A549 (cell line): ENCODE data around the gene SRGAP3. TPM values are rescaled to one million over a fixed set of nuclear protein-coding genes. Genes with fewer than 3 reads are reported as not detected.

Experiments
- ATAC-seq, 2 experiments: fragments of 200-7000 bp in 1 of 2; fragments of >200 bp in 1 of 2; cut with Nextera tagmentation in 1 of 2; cut with Tn5 transposase in 1 of 2; 3 replicates each; pipeline versions ENCODE4 v1.8.0 to v1.9.1; 2018 to 2020; ENCODE audit warnings: mild to moderate bottlenecking in 1 of 2, moderate library complexity in 1 of 2
- CTCF ChIA-PET: fragments of 300-600 bp; sonication (Branson Sonifier 250); formaldehyde crosslinking; extraction: SDS; loops from one replicate; lab custom pipeline; 2021; ENCODE audit warnings: antibody characterized with exemption, inconsistent platforms; lab: Yijun Ruan, JAX
- POLR2A ChIA-PET: fragments of 350-600 bp; formaldehyde crosslinking; extraction: SDS; loops from one replicate; lab custom pipeline; 2021; ENCODE audit warnings: antibody characterized with exemption, inconsistent platforms; lab: Yijun Ruan, JAX
- DNase-seq, 2 experiments: peaks; one replicate each; pipeline versions ENCODE4 v3.0.0 to v3.0.0-alpha.2; 2011 to 2016; ENCODE audit warnings: low read depth in 1 of 2, low spot score in 1 of 2
- FAIRE-seq: peaks from 2 replicates; lab custom pipeline; 2011; peaks lifted over from hg19 to GRCh38; lab: Jason Lieb, UNC
- H3K27ac ChIP-seq, 2 experiments: fragments of >200 bp; sonication (Bioruptor Twin); formaldehyde crosslinking; 3 replicates each; pipeline ENCODE4 v1.5.1; 2016 to 2017
- H3K4me1 ChIP-seq: fragments of >200 bp; sonication (Bioruptor Twin); formaldehyde crosslinking; 3 replicates; pipeline ENCODE4 v1.6.1; 2016
- H3K4me2 ChIP-seq: fragments of >200 bp; sonication (Bioruptor Twin); formaldehyde crosslinking; 3 replicates; pipeline ENCODE4 v1.6.1; 2016
- H3K4me3 ChIP-seq: fragments of >200 bp; sonication (Bioruptor Twin); formaldehyde crosslinking; 3 replicates; pipeline ENCODE4 v1.5.1; 2016
- H3K9me3 ChIP-seq: fragments of >200 bp; sonication (Bioruptor Twin); formaldehyde crosslinking; 3 replicates; pipeline ENCODE4 v1.6.1; 2016
- ATOH8 ChIP-seq: fragments of 250-450 bp; sonication (Bioruptor Pico); IDR thresholded peaks from 2 replicates; pipeline ENCODE4 v1.5.0; 2020; ENCODE audit warnings: low read depth, mild to moderate bottlenecking, moderate library complexity
- BHLHE40 ChIP-seq: IDR thresholded peaks from 2 replicates; pipeline ENCODE4 v1.6.1; 2012; ENCODE audit warnings: low read depth, low read length, inconsistent platforms
- CHD2 ChIP-seq: fragments of 150-350 bp; IDR thresholded peaks from 2 replicates; pipeline ENCODE4 v1.6.1; 2014; ENCODE audit warnings: low read length; ENCODE audit not compliant: partially characterized antibody
- CHD4 ChIP-seq: fragments of 200-600 bp; sonication (generic); IDR thresholded peaks from 2 replicates; pipeline ENCODE4 v1.6.1; 2016; ENCODE audit warnings: antibody characterized with exemption, mild to moderate bottlenecking, borderline replicate concordance
- CTCF ChIP-seq: fragments of >200 bp; sonication (Bioruptor Twin); formaldehyde crosslinking; IDR thresholded peaks from 3 replicates; pipeline ENCODE4 v1.5.1; 2016
- EP300 ChIP-seq, 2 experiments: fragments of >200 bp; sonication (Bioruptor Twin); formaldehyde crosslinking; IDR thresholded peaks; 2 replicates in 1 of 2; 3 replicates in 1 of 2; pipeline ENCODE4 v1.6.1; 2016 to 2017
- FOSB ChIP-seq: fragments of 250-450 bp; sonication (Bioruptor Pico); IDR thresholded peaks from 2 replicates; pipeline ENCODE4 v1.5.0; 2020; ENCODE audit warnings: mild to moderate bottlenecking, moderate library complexity
- FOXS1 ChIP-seq: fragments of 250-450 bp; sonication (Bioruptor Pico); IDR thresholded peaks from 2 replicates; pipeline ENCODE4 v1.5.0; 2020; ENCODE audit warnings: mild to moderate bottlenecking, moderate library complexity
- HEYL ChIP-seq: fragments of 250-450 bp; sonication (Bioruptor Pico); IDR thresholded peaks from 2 replicates; pipeline ENCODE4 v1.8.0; 2021; ENCODE audit warnings: mild to moderate bottlenecking, moderate library complexity
- HOXA7 ChIP-seq: fragments of 250-450 bp; sonication (Bioruptor Pico); IDR thresholded peaks from 2 replicates; pipeline ENCODE4 v1.5.0; 2020; ENCODE audit warnings: mild to moderate bottlenecking, moderate library complexity
- HOXB13 ChIP-seq: fragments of 250-450 bp; sonication (Bioruptor Pico); IDR thresholded peaks from 2 replicates; pipeline ENCODE4 v1.5.0; 2020; ENCODE audit warnings: low read depth, mild to moderate bottlenecking, moderate library complexity
- JUN ChIP-seq, 2 experiments: fragments of >200 bp; sonication (Bioruptor Twin); formaldehyde crosslinking; IDR thresholded peaks; 2 replicates in 1 of 2; 3 replicates in 1 of 2; pipeline ENCODE4 v1.6.1; 2016 to 2017
- JUNB ChIP-seq: fragments of >200 bp; sonication (Bioruptor Twin); formaldehyde crosslinking; IDR thresholded peaks from 2 replicates; pipeline ENCODE4 v1.6.1; 2016
- MAFK ChIP-seq: fragments of 450-650 bp; IDR thresholded peaks from 2 replicates; pipeline ENCODE4 v1.6.1; 2014; ENCODE audit not compliant: partially characterized antibody
- MAZ ChIP-seq: fragments of 150-350 bp; IDR thresholded peaks from 2 replicates; pipeline ENCODE4 v1.6.1; 2014; ENCODE audit warnings: antibody characterized with exemption, low read depth, low read length, borderline replicate concordance
- MYC ChIP-seq: IDR thresholded peaks from 2 replicates; pipeline ENCODE4 v1.6.1; 2012; ENCODE audit warnings: mild to moderate bottlenecking, inconsistent platforms, low read length, improper control_type of control experiment, borderline replicate concordance
- NFE2L2 ChIP-seq: fragments of 150-350 bp; conservative IDR thresholded peaks from 2 replicates; pipeline ENCODE4 v1.6.1; 2014; ENCODE audit warnings: low read length
- PBX3 ChIP-seq: IDR thresholded peaks from 2 replicates; pipeline ENCODE4 v1.6.1; 2012
- POLR2AphosphoS2 ChIP-seq: conservative IDR thresholded peaks from 2 replicates; pipeline ENCODE4 v1.6.1; 2012; ENCODE audit warnings: low read length, improper control_type of control experiment, inconsistent platforms
- RNF2 ChIP-seq: fragments of 200-600 bp; sonication (generic); IDR thresholded peaks from 2 replicates; pipeline ENCODE4 v1.6.1; 2016; ENCODE audit warnings: low read depth, mild to moderate bottlenecking, antibody characterized with exemption, moderate library complexity, borderline replicate concordance
- TFCP2L1 ChIP-seq: fragments of 250-450 bp; sonication (Bioruptor Pico); IDR thresholded peaks from 2 replicates; pipeline ENCODE4 v1.5.0; 2021; ENCODE audit warnings: mild to moderate bottlenecking
- ZNF302 ChIP-seq: fragments of 250-450 bp; sonication (Bioruptor Pico); IDR thresholded peaks from 2 replicates; pipeline ENCODE4 v1.9.0; 2021; ENCODE audit warnings: inconsistent platforms, mild to moderate bottlenecking, moderate library complexity
- WGBS: methylation state at CpG from one replicate; pipeline ENCODE4 v1.1.6; 2017; ENCODE audit errors: missing lambda C conversion rate; 5-methylcytosine and 5-hydroxymethylcytosine counted together
- polyA plus RNA-seq, 4 experiments: library from polyadenylated mRNA; depleted of rRNA in 3 of 4; stranded (reverse); fragments of >200 nt; fragmentation: RNase III in 1 of 4; extraction: RNeasy Plus Mini Kit Qiagen cat#74134 plus additional on column Dnase treatment in 1 of 4; gene quantifications; 2 replicates in 3 of 4; 3 replicates in 1 of 4; pipeline ENCODE4 v1.2.3, GENCODE V29; 2011 to 2017
- TF ChIP-seq, protein P1 (sequence below): fragments of >200 bp; sonication (Bioruptor Twin); formaldehyde crosslinking; IDR thresholded peaks from 2 replicates; pipeline ENCODE4 v1.6.1; 2016
- TF ChIP-seq, protein P2 (sequence below): IDR thresholded peaks from 2 replicates; pipeline ENCODE4 v1.6.1; 2012; ENCODE audit warnings: low read depth, borderline replicate concordance

Gene SRGAP3
- polyA plus RNA-seq, 2 of the 4 experiments (the other 2 are of a cell fraction): 1.6 to 2.5 TPM

DNA sequence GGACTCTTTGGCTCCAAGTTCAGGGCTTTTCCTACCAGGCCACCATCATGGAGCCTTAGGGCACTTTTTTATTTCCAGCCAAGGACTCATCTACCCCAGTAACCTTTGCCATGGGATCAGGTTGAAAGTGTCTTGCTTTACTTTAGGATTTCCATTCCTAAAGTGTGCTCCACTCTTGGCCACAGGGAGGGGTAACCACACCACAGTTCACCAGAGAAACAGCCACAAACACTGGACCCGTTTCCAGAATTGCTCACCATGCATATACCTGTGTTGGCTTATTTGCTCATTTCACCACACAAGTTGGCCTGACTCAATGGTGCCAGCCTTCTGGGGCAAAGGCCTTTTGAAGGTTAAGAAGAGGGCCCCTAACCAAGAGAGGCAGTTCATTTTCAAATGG is 215.6 kb downstream of the SRGAP3 start:
- ChIA-PET POLR2A (no interaction called here), CTCF (no interaction called here)
- H3K4me1 ChIP-seq: no peaks in the 10 kb centered on the region
- DNase-seq: no peak
- H3K4me3 ChIP-seq: no peak overlapping the region
- no peak overlapping the region for H3K27ac ChIP-seq
- no peaks in the 10 kb centered on the region for H3K9me3 ChIP-seq
- 11% methylated on average over 1 of the region's 1 CpG for WGBS
- FAIRE-seq: no peak
- no peak overlapping the region for H3K4me2 ChIP-seq
- ATAC-seq: no peak
- TF ChIP-seq RNF2 (no peak), JUNB (no peak), CTCF (no peak), ZNF302 (CRISPR knock-in tag) (no peak), ATOH8 (CRISPR knock-in tag) (no peak), EP300 (IDR thresholded peaks at IDR 0.05) (no peak), POLR2AphosphoS2 (no peak), HOXA7 (no peak), MAZ (no peak), HOXB13 (CRISPR knock-in tag) (no peak), FOSB (CRISPR knock-in tag) (no peak), FOXS1 (no peak), MAFK (no peak), PBX3 (no peak), BHLHE40 (no peak), MYC (no peak), TFCP2L1 (CRISPR knock-in tag) (no peak), CHD4 (no peak)
- TF ChIP-seq, protein P1, sequence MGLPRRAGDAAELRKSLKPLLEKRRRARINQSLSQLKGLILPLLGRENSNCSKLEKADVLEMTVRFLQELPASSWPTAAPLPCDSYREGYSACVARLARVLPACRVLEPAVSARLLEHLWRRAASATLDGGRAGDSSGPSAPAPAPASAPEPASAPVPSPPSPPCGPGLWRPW: no peak
- TF ChIP-seq, all 56 proteins: peak for 0

DNA sequence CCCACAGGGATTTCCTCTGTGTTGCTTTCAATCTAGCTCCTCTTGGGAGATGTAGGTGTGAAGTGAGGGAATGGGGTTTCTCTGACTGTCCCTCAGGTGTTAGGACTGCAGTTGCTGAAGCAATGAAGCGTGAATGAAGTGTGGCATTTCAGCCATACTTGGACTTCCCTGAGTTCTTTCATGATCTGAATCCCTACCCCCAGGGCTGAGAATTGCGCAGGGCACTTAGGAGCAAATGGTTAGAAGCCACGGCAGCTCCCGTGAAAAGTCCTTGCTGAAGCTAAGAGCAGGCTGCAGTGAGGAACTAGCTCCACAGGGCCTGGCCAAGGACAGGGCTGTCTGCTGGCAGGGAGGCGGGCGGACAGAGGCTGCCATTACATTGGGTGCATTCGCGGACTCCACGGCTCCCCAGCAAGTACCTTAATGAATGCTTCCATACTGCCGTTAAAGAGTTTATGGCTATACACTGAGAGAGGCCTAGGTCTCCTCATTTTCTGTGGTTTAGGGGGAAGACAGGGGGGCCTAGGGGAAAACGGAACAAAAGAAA is 217.1 kb downstream of the SRGAP3 start:
- Histone ChIP-seq H3K4me1 (no peaks in the 10 kb centered on the region), H3K9me3 (no peaks in the 10 kb centered on the region), H3K27ac (no peak overlapping the region), H3K4me2 (no peak overlapping the region), H3K4me3 (no peak overlapping the region)
- FAIRE-seq: no peak
- ATAC-seq: no peak
- WGBS: 75% methylated on average over 11 of the region's 11 CpGs
- TF ChIP-seq FOXS1 (no peak), CHD2 (no peak), HEYL (no peak), JUN (IDR thresholded peaks at IDR 0.05) (no peak), FOSB (CRISPR knock-in tag) (no peak), NFE2L2 (no peak), CTCF (no peak), ZNF302 (CRISPR knock-in tag) (no peak)
- TF ChIP-seq, protein P2, sequence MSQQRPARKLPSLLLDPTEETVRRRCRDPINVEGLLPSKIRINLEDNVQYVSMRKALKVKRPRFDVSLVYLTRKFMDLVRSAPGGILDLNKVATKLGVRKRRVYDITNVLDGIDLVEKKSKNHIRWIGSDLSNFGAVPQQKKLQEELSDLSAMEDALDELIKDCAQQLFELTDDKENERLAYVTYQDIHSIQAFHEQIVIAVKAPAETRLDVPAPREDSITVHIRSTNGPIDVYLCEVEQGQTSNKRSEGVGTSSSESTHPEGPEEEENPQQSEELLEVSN: no peak
- TF ChIP-seq, protein P1: no peak
- ChIA-PET POLR2A (no interaction called here), CTCF (interaction anchor here (0.6 kb wide), 1 partner anchor 1441 kb away, joined by 3 read pairs; no protein-coding TSS in a partner anchor)
- no peak for DNase-seq
